ENCODE data around the gene TYW1B. TPM values are rescaled to one million over a fixed set of nuclear protein-coding genes. Genes with fewer than 3 reads are reported as not detected.
"Not testable (repeated sequence)": the region's sequence is repeated elsewhere in the genome, so short reads cannot be mapped to it uniquely, and the experiment has no call there.

The TYW1B gene
- total RNA-seq, 1 experiment from 2014 or later, result 0.98 TPM

DNA sequence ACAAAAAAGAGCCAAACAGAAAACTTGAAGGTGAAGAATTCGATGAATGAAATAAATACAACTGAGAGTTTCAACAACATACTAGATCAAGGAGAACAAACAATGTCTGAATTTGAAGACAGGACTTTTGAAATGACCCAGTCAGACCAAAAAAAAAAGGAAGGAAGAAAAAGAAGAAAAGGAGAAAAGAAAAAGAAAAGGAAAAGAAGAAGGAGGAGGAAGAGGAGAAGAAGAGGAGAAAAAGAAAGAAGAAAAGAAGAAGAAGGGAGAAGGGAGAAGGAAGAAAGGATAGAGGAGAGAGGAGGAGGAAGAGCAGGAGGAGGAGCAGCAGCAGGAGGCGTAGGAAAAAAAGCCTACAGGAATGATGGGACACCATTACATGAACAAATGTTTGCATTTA lies 97.6 kb downstream of the TYW1B start:
- H3K27ac Mint-ChIP-seq (ENCODE audit: low read depth, unreplicated experiment); POLR2A ChIA-PET; H3K4me3 Mint-ChIP-seq (ENCODE audit: unreplicated experiment); H3K27me3 Mint-ChIP-seq (ENCODE audit: insufficient read depth, unreplicated experiment); DNase-seq (ENCODE audit: unreplicated experiment); H3K4me1 Mint-ChIP-seq (ENCODE audit: insufficient read depth, unreplicated experiment); H3K36me3 Mint-ChIP-seq (ENCODE audit: insufficient read depth, unreplicated experiment); intact Hi-C loops (cut with micrococcal nuclease); BruUV-seq (replicated peaks); CTCF ChIA-PET: not testable (repeated sequence)
- peaks cover 15% of the 10 kb centered on the region for H3K9me3 Mint-ChIP-seq (ENCODE audit: unreplicated experiment)

DNA sequence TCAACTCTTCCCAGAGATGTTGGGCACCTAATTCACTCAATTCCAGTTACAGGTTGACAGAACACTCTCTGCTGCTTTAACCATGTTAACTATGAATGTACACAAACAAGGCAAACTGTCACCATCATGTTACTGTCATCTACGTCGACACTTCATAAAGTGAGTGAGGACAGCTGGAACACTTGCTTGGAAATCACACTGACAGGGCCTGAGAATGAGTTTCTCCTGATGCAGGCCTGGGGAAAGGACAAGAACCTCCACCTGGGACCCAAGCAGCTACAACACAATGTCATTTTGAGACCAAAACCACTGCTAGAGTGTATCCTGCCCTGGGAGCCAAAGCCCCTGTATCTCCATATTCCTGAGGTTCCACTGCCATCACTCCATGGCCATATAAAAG lies 98.9 kb downstream of the TYW1B start:
- H3K27ac Mint-ChIP-seq (ENCODE audit: low read depth, unreplicated experiment); H3K36me3 Mint-ChIP-seq (ENCODE audit: insufficient read depth, unreplicated experiment); DNase-seq (ENCODE audit: unreplicated experiment); H3K4me3 Mint-ChIP-seq (ENCODE audit: unreplicated experiment); POLR2A ChIA-PET; intact Hi-C loops (cut with micrococcal nuclease); H3K4me1 Mint-ChIP-seq (ENCODE audit: insufficient read depth, unreplicated experiment); H3K27me3 Mint-ChIP-seq (ENCODE audit: insufficient read depth, unreplicated experiment); CTCF ChIA-PET; BruUV-seq (replicated peaks): not testable (repeated sequence)
- peaks cover 15% of the 10 kb centered on the region for H3K9me3 Mint-ChIP-seq (ENCODE audit: unreplicated experiment)

DNA sequence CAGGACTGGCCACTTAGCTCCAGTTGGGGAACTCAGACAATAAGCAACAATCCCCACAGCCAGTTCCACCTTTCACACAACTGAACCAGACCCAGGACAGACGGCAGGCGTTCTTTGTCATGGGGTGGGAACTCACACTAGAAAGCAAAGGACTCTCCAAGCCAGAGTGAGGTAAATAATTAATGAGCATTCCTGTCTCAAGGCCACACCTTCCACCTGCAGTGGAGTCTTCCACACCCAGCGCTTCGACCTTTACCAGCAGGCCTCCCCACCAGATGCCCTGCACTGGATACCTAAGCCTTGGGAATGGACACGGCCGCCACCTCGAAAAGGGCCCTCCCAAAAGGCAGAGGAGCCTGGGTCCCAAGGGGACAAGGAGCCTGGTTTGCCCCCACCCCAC lies 105.3 kb downstream of the TYW1B start:
- H3K27me3 Mint-ChIP-seq (ENCODE audit: insufficient read depth, unreplicated experiment); POLR2A ChIA-PET; DNase-seq (ENCODE audit: unreplicated experiment); H3K27ac Mint-ChIP-seq (ENCODE audit: low read depth, unreplicated experiment); intact Hi-C loops (cut with micrococcal nuclease); BruUV-seq (replicated peaks); H3K9me3 Mint-ChIP-seq (ENCODE audit: unreplicated experiment); H3K36me3 Mint-ChIP-seq (ENCODE audit: insufficient read depth, unreplicated experiment); CTCF ChIA-PET; H3K4me3 Mint-ChIP-seq (ENCODE audit: unreplicated experiment); H3K4me1 Mint-ChIP-seq (ENCODE audit: insufficient read depth, unreplicated experiment): not testable (repeated sequence)

DNA sequence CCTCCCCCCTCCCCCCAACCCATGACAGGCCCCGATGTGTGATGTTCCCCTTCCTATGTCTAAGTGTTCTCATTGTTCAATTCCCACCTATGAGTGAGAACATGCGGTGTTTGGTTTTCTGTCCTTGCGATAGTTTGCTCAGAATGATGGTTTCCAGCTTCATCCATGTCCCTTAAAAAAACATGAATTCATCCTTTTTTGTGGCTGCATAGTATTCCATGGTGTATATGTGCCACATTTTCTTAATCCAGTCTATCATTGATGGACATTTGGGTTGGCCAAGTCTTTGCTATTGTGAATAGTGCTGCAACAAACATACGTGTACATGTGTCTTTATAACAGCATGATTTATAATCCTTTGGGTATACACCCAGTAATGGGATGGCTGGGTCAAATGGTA lies 107.1 kb downstream of the TYW1B start:
- not testable (repeated sequence) for H3K27ac Mint-ChIP-seq (ENCODE audit: low read depth, unreplicated experiment)

DNA sequence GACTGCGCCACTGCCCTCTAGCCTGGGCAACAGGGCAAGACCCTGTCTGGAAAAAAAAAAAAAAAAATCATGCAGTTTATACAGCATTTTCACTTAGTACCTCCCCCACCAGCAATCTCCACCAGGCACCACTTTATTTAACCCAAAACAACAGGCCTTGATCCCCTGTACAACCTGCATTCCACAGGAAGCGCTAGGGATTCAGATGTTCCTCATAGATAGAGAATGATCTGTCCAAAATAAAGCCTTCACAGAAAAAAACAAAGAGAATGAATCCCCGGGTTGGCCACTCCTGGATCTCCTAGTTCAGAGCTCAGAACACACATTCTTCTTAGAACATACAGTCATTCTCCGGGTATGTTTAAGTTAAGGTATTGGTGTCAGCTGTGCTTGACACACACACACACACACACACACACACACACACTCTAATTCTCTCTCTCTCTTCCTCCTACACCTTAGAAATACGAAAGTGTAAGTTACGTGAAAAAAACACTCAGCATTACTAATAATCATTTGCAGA lies 110.7 kb downstream of the TYW1B start:
- intact Hi-C loops (cut with micrococcal nuclease); POLR2A ChIA-PET; H3K4me1 Mint-ChIP-seq (ENCODE audit: insufficient read depth, unreplicated experiment); H3K27ac Mint-ChIP-seq (ENCODE audit: low read depth, unreplicated experiment); H3K27me3 Mint-ChIP-seq (ENCODE audit: insufficient read depth, unreplicated experiment); H3K4me3 Mint-ChIP-seq (ENCODE audit: unreplicated experiment); H3K9me3 Mint-ChIP-seq (ENCODE audit: unreplicated experiment); BruUV-seq (replicated peaks); DNase-seq (ENCODE audit: unreplicated experiment); CTCF ChIA-PET: not testable (repeated sequence)
- peaks cover 12% of the 10 kb centered on the region for H3K36me3 Mint-ChIP-seq (ENCODE audit: insufficient read depth, unreplicated experiment)

More for the DNA sequence above, 107.1 kb downstream of the TYW1B start:
- CTCF ChIA-PET; POLR2A ChIA-PET; intact Hi-C loops (cut with micrococcal nuclease); H3K36me3 Mint-ChIP-seq (ENCODE audit: insufficient read depth, unreplicated experiment); H3K27me3 Mint-ChIP-seq (ENCODE audit: insufficient read depth, unreplicated experiment); H3K4me3 Mint-ChIP-seq (ENCODE audit: unreplicated experiment); H3K9me3 Mint-ChIP-seq (ENCODE audit: unreplicated experiment); BruUV-seq (replicated peaks); DNase-seq (ENCODE audit: unreplicated experiment); H3K4me1 Mint-ChIP-seq (ENCODE audit: insufficient read depth, unreplicated experiment): not testable (repeated sequence)

DNA sequence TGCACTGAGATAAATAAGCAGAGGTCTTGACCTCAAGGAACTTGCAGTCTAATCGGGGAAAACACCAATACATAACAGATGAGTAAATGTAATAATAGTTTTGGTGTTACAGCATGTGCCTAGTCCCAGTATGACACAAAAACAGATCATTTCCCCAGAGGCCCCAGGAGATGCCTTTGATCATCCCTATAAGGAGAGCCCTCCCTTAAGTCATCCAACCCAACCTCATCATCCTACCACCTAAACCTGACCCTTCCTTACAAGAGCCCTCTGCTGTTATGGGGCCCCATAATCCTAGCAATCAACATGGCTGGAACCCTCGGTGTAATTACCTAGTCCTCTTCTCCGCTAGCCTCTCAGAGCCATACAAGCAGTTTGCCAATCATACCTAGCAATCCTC lies 116.1 kb downstream of the TYW1B start:
- H3K27me3 Mint-ChIP-seq (ENCODE audit: insufficient read depth, unreplicated experiment); DNase-seq (ENCODE audit: unreplicated experiment); CTCF ChIA-PET; intact Hi-C loops (cut with micrococcal nuclease); H3K4me3 Mint-ChIP-seq (ENCODE audit: unreplicated experiment); POLR2A ChIA-PET; BruUV-seq (replicated peaks); H3K27ac Mint-ChIP-seq (ENCODE audit: low read depth, unreplicated experiment); H3K4me1 Mint-ChIP-seq (ENCODE audit: insufficient read depth, unreplicated experiment); H3K9me3 Mint-ChIP-seq (ENCODE audit: unreplicated experiment): not testable (repeated sequence)
- peaks cover 12% of the 10 kb centered on the region for H3K36me3 Mint-ChIP-seq (ENCODE audit: insufficient read depth, unreplicated experiment)

DNA sequence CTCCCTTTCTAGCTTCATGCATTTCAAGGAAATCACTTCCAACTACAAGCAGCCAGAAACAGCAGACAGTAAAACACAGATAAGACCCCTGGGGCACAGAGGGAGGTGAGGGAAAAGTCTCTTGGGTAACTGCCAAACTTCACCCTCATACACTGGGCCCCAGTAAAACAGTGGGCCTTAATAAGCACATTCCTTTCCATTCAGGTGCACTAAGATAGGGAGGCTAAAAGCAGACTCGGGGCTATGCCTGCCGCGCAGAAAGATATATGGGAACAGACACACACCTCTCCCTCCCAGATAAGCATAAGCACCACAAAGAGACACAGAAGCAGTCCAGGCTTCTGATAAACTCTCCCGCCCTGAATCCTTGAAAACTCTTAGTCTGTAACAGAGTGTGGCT lies 117.0 kb downstream of the TYW1B start:
- TF ChIP-seq, protein P1, sequence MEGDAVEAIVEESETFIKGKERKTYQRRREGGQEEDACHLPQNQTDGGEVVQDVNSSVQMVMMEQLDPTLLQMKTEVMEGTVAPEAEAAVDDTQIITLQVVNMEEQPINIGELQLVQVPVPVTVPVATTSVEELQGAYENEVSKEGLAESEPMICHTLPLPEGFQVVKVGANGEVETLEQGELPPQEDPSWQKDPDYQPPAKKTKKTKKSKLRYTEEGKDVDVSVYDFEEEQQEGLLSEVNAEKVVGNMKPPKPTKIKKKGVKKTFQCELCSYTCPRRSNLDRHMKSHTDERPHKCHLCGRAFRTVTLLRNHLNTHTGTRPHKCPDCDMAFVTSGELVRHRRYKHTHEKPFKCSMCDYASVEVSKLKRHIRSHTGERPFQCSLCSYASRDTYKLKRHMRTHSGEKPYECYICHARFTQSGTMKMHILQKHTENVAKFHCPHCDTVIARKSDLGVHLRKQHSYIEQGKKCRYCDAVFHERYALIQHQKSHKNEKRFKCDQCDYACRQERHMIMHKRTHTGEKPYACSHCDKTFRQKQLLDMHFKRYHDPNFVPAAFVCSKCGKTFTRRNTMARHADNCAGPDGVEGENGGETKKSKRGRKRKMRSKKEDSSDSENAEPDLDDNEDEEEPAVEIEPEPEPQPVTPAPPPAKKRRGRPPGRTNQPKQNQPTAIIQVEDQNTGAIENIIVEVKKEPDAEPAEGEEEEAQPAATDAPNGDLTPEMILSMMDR (IDR thresholded peaks at IDR 0.05; ENCODE audit: unreplicated experiment), result no peak
- no peaks in the 10 kb centered on the region for H3K4me1 Mint-ChIP-seq (ENCODE audit: insufficient read depth, unreplicated experiment)
- H3K27me3 Mint-ChIP-seq (ENCODE audit: insufficient read depth, unreplicated experiment), result no peaks in the 10 kb centered on the region
- H3K36me3 Mint-ChIP-seq (ENCODE audit: insufficient read depth, unreplicated experiment), result peaks cover 12% of the 10 kb centered on the region
- H3K9me3 Mint-ChIP-seq (ENCODE audit: unreplicated experiment), result no peaks in the 10 kb centered on the region
- no peak overlapping the region for H3K4me3 Mint-ChIP-seq (ENCODE audit: unreplicated experiment)
- BruUV-seq (replicated peaks), result no TSS peak
- no peak for DNase-seq (ENCODE audit: unreplicated experiment)
- CTCF ChIA-PET, result no interaction called here
- POLR2A ChIA-PET, result no interaction called here
- no peak overlapping the region for H3K27ac Mint-ChIP-seq (ENCODE audit: low read depth, unreplicated experiment)
- intact Hi-C loops (cut with micrococcal nuclease), result no loop called here
